ENCODE data around the gene ARL16. TPM values are rescaled to one million over a fixed set of nuclear protein-coding genes. Genes with fewer than 3 reads are reported as not detected.
"Not testable (repeated sequence)": the region's sequence is repeated elsewhere in the genome, so short reads cannot be mapped to it uniquely, and the experiment has no call there.

Gene ARL16
- total RNA-seq, 4 donors from 2014 or later: 22.1 to 37.9 (median 34.3) TPM

GRCh38 chr17:81675515-81676221 lies 7.9 kb downstream of the ARL16 start:
- H3K4me3 ChIP-seq; H3K4me1 ChIP-seq; H3K27me3 ChIP-seq; H3K27ac ChIP-seq; H3K9me3 ChIP-seq; DNase-seq (ENCODE audit: low spot score in 2 of 2): not testable (repeated sequence)
- WGBS, 2 donors: 33 to 36% methylated on average over 18 of the region's 18 CpGs
- H3K36me3 ChIP-seq: peaks cover 0 to 59% (median 3%) of the 10 kb centered on the region in 3 donors
- peak; percentile 53 to 56 (median 55) for TF ChIP-seq CTCF (IDR thresholded peaks at IDR 0.05)

GRCh38 chr17:81673561-81674258 lies 9.9 kb downstream of the ARL16 start:
- Histone ChIP-seq H3K4me1 (peaks cover 0 to 6% (median 0%) of the 10 kb centered on the region in 4 donors), H3K36me3 (peaks cover 0 to 62% (median 14%) of the 10 kb centered on the region in 3 donors), H3K27me3 (no peaks in the 10 kb centered on the region), H3K27ac (no peak overlapping the region), H3K4me3 (no peak overlapping the region), H3K9me3 (no peaks in the 10 kb centered on the region)
- WGBS, 2 donors: 81 to 83% methylated on average over 18 of the region's 18 CpGs
- DNase-seq (ENCODE audit: low spot score in 2 of 2): no peak
- TF ChIP-seq CTCF (IDR thresholded peaks at IDR 0.05): no peak
- no peak for TF ChIP-seq EP300 (IDR thresholded peaks at IDR 0.05)
- no peak for TF ChIP-seq POLR2A (IDR thresholded peaks at IDR 0.05)

- TF ChIP-seq CTCF (IDR thresholded peaks at IDR 0.05) (no peak), EP300 (IDR thresholded peaks at IDR 0.05) (no peak), POLR2A (IDR thresholded peaks at IDR 0.05) (no peak)
- no peaks in the 10 kb centered on the region for H3K9me3 ChIP-seq
- no peak for DNase-seq (ENCODE audit: low spot score in 2 of 2)
- H3K36me3 ChIP-seq: peaks cover 0 to 62% (median 14%) of the 10 kb centered on the region in 3 donors
- H3K4me1 ChIP-seq: peaks cover 0 to 11% (median 0%) of the 10 kb centered on the region in 4 donors
- 91 to 92% methylated on average over 13 to 16 of the region's 16 CpGs for WGBS, 2 donors
- H3K27me3 ChIP-seq: no peaks in the 10 kb centered on the region
- H3K4me3 ChIP-seq: no peak overlapping the region
- H3K27ac ChIP-seq: no peak overlapping the region
Measured at GRCh38 chr17:81672954-81673353, 10.6 kb downstream of the ARL16 start.

- TF ChIP-seq POLR2A (IDR thresholded peaks at IDR 0.05) (no peak), CTCF (IDR thresholded peaks at IDR 0.05) (no peak), EP300 (IDR thresholded peaks at IDR 0.05) (no peak)
- Histone ChIP-seq H3K27me3 (no peaks in the 10 kb centered on the region), H3K4me3 (no peak overlapping the region), H3K4me1 (peaks cover 0 to 15% (median 3%) of the 10 kb centered on the region in 4 donors), H3K9me3 (no peaks in the 10 kb centered on the region), H3K36me3 (peaks cover 0 to 62% (median 14%) of the 10 kb centered on the region in 3 donors), H3K27ac (no peak overlapping the region)
- no peak for DNase-seq (ENCODE audit: low spot score in 2 of 2)
- 78 to 80% methylated on average over 1 to 13 of the region's 18 CpGs for WGBS, 2 donors
Measured at GRCh38 chr17:81672504-81672903, 11.1 kb downstream of the ARL16 start.

GRCh38 chr17:81667754-81668153 lies 15.8 kb downstream of the ARL16 start:
- WGBS, 2 donors: 82 to 88% methylated on average over 18 of the region's 18 CpGs
- Histone ChIP-seq H3K27ac (no peak overlapping the region), H3K4me1 (peaks cover 0 to 30% (median 12%) of the 10 kb centered on the region in 4 donors), H3K4me3 (peak overlapping the region in 1 of 4 donors; percentile 99), H3K9me3 (no peaks in the 10 kb centered on the region), H3K27me3 (no peaks in the 10 kb centered on the region), H3K36me3 (peaks cover 0 to 49% (median 14%) of the 10 kb centered on the region in 3 donors)
- TF ChIP-seq CTCF (IDR thresholded peaks at IDR 0.05) (no peak), POLR2A (IDR thresholded peaks at IDR 0.05) (no peak), EP300 (IDR thresholded peaks at IDR 0.05) (no peak)
- no peak for DNase-seq (ENCODE audit: low spot score in 2 of 2)

Data from tibial nerve (tissue), 4 donors.